Breast epithelium (tissue), 3 donors: Measurements from ENCODE around the gene ZPBP2.

ENCODE experiments used
- CTCF ChIP-seq, 3 donors: fragments of 450-650 bp; IDR thresholded peaks; one replicate each; pipeline ENCODE4 v1.5.1; 2016 to 2017; ENCODE audit warnings: antibody characterized with exemption in 3 of 3, mild to moderate bottlenecking in 3 of 3, moderate library complexity in 3 of 3
- POLR2AphosphoS5 ChIP-seq, 3 donors: sonication (generic); formaldehyde crosslinking; IDR thresholded peaks; one replicate each; pipeline ENCODE4 v1.6.1; 2017; ENCODE audit warnings: antibody characterized with exemption in 3 of 3

GRCh38 chr17:39926135-39926587, 58.2 kb downstream of the ZPBP2 start:
- TF ChIP-seq CTCF (IDR thresholded peaks at IDR 0.05), result no peak
- TF ChIP-seq POLR2AphosphoS5 (IDR thresholded peaks at IDR 0.05), result no peak
